RWPE1 (cell line): ENCODE data around the gene C1R.

Experiments
- CTCF ChIA-PET: fragments of 350-600 bp; sonication (Branson Sonifier 250); formaldehyde crosslinking; extraction: SDS; loops from one replicate; lab custom pipeline; 2021; lab: Yijun Ruan, JAX
- POLR2A ChIA-PET: fragments of 400-600 bp; formaldehyde crosslinking; extraction: SDS; loops from one replicate; lab custom pipeline; 2020; ENCODE audit warnings: antibody characterized with exemption; ENCODE audit not compliant: low non-redundant PET; lab: Yijun Ruan, JAX
- DNase-seq: peaks from one replicate; pipeline ENCODE4 v3.0.0; 2012; ENCODE audit warnings: low spot score
- H3K27ac ChIP-seq: fragments of 450-650 bp; 2 replicates; pipeline ENCODE4 v1.5.1; 2017
- TF ChIP-seq, protein P1 (sequence below): fragments of 450-650 bp; conservative IDR thresholded peaks from 2 replicates; pipeline ENCODE4 v1.5.1; 2017; ENCODE audit warnings: low read depth, mild to moderate bottlenecking

The C1R gene

DNA sequence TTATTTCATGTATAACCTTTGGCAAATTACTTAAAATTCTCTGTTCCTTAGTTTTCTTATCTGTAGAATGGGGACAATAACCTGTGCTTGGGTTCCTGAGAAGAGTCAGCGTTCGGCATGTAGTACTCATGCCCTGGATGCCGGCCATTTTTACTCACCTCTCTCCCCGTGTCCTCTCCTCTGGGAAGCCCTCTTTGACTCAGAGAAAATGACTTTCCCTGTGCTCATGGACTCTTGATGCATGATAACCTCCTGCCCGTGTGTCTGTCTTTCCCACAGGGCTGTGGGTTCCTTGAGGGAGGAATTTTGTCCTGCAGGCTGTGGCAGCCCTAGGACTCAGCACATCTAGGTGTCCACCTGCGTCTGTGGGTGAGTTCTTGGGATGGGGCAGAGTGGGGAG, 22.6 kb upstream of the C1R start:
- CTCF ChIA-PET = interaction anchor here (0.6 kb wide), 1 partner anchor 23 kb away, joined by 3 read pairs; no protein-coding TSS in a partner anchor
- TF ChIP-seq, protein P1, sequence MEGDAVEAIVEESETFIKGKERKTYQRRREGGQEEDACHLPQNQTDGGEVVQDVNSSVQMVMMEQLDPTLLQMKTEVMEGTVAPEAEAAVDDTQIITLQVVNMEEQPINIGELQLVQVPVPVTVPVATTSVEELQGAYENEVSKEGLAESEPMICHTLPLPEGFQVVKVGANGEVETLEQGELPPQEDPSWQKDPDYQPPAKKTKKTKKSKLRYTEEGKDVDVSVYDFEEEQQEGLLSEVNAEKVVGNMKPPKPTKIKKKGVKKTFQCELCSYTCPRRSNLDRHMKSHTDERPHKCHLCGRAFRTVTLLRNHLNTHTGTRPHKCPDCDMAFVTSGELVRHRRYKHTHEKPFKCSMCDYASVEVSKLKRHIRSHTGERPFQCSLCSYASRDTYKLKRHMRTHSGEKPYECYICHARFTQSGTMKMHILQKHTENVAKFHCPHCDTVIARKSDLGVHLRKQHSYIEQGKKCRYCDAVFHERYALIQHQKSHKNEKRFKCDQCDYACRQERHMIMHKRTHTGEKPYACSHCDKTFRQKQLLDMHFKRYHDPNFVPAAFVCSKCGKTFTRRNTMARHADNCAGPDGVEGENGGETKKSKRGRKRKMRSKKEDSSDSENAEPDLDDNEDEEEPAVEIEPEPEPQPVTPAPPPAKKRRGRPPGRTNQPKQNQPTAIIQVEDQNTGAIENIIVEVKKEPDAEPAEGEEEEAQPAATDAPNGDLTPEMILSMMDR = no peak
- H3K27ac ChIP-seq = no peak overlapping the region
- no peak for DNase-seq
- POLR2A ChIA-PET = no interaction called here

DNA sequence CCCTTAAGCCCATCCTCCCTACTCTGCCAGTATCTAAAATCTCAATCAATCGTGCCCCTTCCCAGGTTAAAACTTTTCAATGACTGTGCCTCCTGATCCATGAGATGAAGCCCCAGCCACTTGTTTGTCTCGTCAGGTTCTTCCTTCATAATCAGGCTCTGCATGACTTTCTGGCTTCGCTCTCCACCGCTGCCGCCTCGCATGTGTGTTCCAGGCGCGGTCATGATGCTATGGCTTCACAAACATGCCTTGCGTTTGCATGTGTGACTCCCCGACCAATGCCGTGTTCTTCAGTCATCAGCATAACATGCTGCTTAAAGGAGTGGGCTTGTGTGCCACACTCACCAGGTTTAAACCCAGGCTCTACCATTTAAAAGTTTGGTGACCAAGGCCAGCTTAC, 21.8 kb upstream of the C1R start:
- no peak overlapping the region for H3K27ac ChIP-seq
- TF ChIP-seq, protein P1 = no peak
- no peak for DNase-seq
- POLR2A ChIA-PET = no interaction called here
- CTCF ChIA-PET = interaction anchor here (0.5 to 2.1 kb wide), 7 partner anchors 9 to 174 kb away, joined by 3 to 7 read pairs (median 5); partner anchors contain the start of gene C1S

DNA sequence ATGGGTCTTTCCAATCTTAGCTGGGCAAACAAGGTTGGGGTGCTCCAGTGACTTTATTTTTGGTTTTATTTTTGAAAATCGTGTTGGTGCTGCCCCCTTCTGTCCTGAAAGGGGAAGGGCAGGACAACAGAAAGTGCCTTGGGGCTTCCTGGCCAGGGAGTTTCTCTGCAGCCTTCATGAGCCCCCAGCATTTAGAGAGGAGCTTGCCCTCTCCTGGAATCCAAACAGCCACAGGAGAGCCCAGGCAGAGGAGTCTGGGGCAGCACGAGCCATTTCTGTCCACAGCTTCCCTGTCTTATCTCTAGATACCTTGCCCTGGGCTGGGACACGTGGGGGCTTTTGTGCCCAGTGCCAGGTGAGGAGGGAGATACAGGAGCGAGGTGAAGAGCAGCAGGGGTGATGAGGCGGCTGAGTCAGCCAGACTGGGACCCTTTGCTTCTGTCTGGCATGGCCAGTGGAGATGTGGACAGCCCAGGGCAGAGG, 21.2 kb upstream of the C1R start:
- no peak overlapping the region for H3K27ac ChIP-seq
- ChIA-PET POLR2A (no interaction called here), CTCF (interaction anchor here (0.5 to 2.1 kb wide), 10 partner anchors 9 to 174 kb away, joined by 3 to 7 read pairs (median 3); partner anchors contain the start of gene C1S)
- no peak for DNase-seq
- TF ChIP-seq, protein P1 = peak; percentile 68

DNA sequence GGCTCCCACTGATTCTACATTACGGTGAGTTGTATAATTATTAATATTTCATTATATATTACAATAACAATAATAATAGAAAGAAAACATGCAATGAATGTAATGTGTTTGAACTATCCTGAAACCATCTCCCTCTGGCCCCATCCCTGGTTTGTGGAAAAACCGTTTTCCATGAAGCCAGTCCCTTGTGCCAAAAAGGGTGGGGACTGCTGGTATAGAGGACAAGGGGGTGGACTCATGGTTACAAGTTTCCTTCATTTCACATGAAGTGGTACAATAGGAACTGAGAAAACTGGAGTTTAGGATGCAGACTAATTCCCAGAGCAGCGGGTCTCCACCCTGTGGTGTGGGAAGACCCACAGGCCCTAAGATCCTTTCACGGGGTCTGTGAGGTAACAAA, 19.8 kb upstream of the C1R start:
- no peak overlapping the region for H3K27ac ChIP-seq
- ChIA-PET POLR2A (no interaction called here), CTCF (interaction anchor here (0.7 to 0.8 kb wide), 2 partner anchors 19 to 187 kb away, joined by 3 to 5 read pairs; no protein-coding TSS in a partner anchor)
- TF ChIP-seq, protein P1 = no peak
- no peak for DNase-seq

DNA sequence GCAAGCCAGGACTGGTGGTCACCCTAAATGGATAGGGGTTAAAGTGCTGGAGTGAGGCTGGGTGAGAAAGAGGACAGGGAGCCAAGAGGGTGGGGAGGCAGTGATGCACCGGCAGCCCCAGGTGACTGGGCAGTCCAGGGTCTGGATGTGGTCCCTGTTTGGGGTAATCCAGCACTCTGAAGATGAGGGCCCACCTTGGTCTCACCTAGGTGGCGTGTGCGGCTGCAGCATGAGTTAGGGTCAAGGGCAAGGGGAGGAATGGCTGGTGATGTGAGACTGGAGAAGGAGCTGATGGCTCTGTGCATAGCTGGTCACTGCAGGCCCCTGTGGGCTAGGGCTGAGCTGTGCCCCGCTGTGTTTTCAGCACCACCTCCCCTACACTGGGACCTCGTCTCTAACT, 18.4 kb upstream of the C1R start:
- H3K27ac ChIP-seq = peak overlapping the region; percentile 92
- ChIA-PET POLR2A (no interaction called here), CTCF (interaction anchor here (0.6 kb wide), 2 partner anchors 78 to 322 kb away, joined by 3 read pairs; no protein-coding TSS in a partner anchor)
- TF ChIP-seq, protein P1 = no peak
- DNase-seq = no peak

DNA sequence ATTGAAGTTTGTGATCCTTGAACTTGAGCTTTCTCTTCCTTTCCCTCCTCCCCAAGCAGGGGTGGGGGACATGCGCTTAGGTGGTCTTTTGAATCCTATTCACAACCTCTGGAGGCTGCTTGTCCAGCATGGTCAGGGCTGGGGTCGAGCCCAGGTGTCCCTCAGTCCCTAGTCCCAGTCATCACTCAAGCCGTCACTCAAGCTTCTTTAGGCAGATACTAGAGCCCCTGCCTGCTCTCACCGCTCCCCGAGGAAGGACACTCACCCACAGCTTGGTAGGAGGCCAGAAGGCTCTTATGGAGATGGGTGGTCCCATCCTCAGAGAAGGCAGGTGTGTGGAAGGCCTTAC, 17.3 kb upstream of the C1R start:
- TF ChIP-seq, protein P1 = no peak
- no peak for DNase-seq
- ChIA-PET CTCF (interaction anchor here (0.6 to 1.1 kb wide), 14 partner anchors 10 to 165 kb away, joined by 3 to 9 read pairs (median 4); partner anchors contain the start of gene RBP5), POLR2A (no interaction called here)
- peak overlapping the region; percentile 92 for H3K27ac ChIP-seq
